SK-N-SH (cell line): ENCODE measurements around the gene SHCBP1L. TPM values are rescaled to one million over a fixed set of nuclear protein-coding genes. Genes with fewer than 3 reads are reported as not detected.

ENCODE experiments used
- CTCF ChIA-PET: fragments of 300-600, 350-600 bp; formaldehyde crosslinking; extraction: SDS; loops from one replicate; lab custom pipeline; 2021; lab: Yijun Ruan, JAX
- POLR2A ChIA-PET: fragments of 350-600 bp; sonication (Branson Sonifier 250); formaldehyde crosslinking; extraction: SDS; loops from one replicate; lab custom pipeline; 2020; ENCODE audit warnings: antibody characterized with exemption, inconsistent platforms; lab: Yijun Ruan, JAX
- DNase-seq: peaks from one replicate; pipeline ENCODE4 v3.0.0; 2012
- H2AFZ ChIP-seq: fragments of 200-600 bp; sonication (generic); 2 replicates; pipeline ENCODE4 v1.8.1; 2016; ENCODE audit warnings: antibody characterized with exemption, mild to moderate bottlenecking, low read depth
- H3F3A ChIP-seq: fragments of 200-600 bp; sonication (generic); replicated peaks from 2 replicates; pipeline ENCODE3; 2016; ENCODE audit warnings: antibody characterized with exemption, mild to moderate bottlenecking; ENCODE audit not compliant: insufficient read depth
- H3K27ac ChIP-seq, 2 experiments: fragments of 200-500 bp in 1 of 2; fragments of 200-600 bp in 1 of 2; sonication (Bioruptor generic) in 1 of 2; sonication (generic), shearing (Covaris generic) in 1 of 2; 2 replicates each; pipeline versions ENCODE4 v1.5.1 to v1.6.1; 2014 to 2016; ENCODE audit warnings: low read depth in 2 of 2, inconsistent platforms in 1 of 2, low read length in 1 of 2, mild to moderate bottlenecking in 1 of 2, mixed read lengths in 1 of 2
- H3K27me3 ChIP-seq: fragments of 200-600 bp; sonication (generic), shearing (Covaris generic); 2 replicates; pipeline ENCODE4 v1.6.1; 2016; ENCODE audit warnings: mixed run types; ENCODE audit not compliant: insufficient read depth
- H3K36me3 ChIP-seq, 2 experiments: fragments of 200-500 bp in 1 of 2; fragments of 200-600 bp in 1 of 2; sonication (Bioruptor generic) in 1 of 2; sonication (generic) in 1 of 2; replicated peaks in 1 of 2; 2 replicates each; pipeline versions ENCODE3 to v1.5.1; 2014 to 2016; ENCODE audit warnings: low read length in 1 of 2, mild to moderate bottlenecking in 1 of 2; ENCODE audit not compliant: insufficient read depth in 2 of 2, control insufficient read depth in 1 of 2
- H3K4me1 ChIP-seq, 2 experiments: fragments of 200-500 bp in 1 of 2; fragments of 200-600 bp in 1 of 2; sonication (Bioruptor generic) in 1 of 2; sonication (generic), shearing (Covaris generic) in 1 of 2; 2 replicates each; pipeline versions ENCODE4 v1.5.1 to v1.6.1; 2014 to 2016; ENCODE audit warnings: low read depth in 1 of 2, low read length in 1 of 2, mixed run types in 1 of 2; ENCODE audit not compliant: insufficient read depth in 2 of 2, control insufficient read depth in 1 of 2
- H3K4me2 ChIP-seq: fragments of 200-600 bp; sonication (generic), shearing (Covaris generic); 2 replicates; pipeline ENCODE4 v1.6.1; 2017; ENCODE audit warnings: mixed run types
- H3K4me3 ChIP-seq, 2 experiments: fragments of 200-500 bp in 1 of 2; fragments of 200-600 bp in 1 of 2; sonication (Bioruptor generic) in 1 of 2; sonication (generic), shearing (Covaris generic) in 1 of 2; 2 replicates each; pipeline versions ENCODE4 v1.5.1 to v1.8.1; 2014 to 2016; ENCODE audit warnings: low read depth in 2 of 2, inconsistent platforms in 1 of 2, low read length in 1 of 2, mild to moderate bottlenecking in 1 of 2, mixed read lengths in 1 of 2, moderate library complexity in 1 of 2
- H3K79me2 ChIP-seq: fragments of 200-600 bp; sonication (generic); 2 replicates; pipeline ENCODE4 v1.8.1; 2017; ENCODE audit warnings: mild to moderate bottlenecking; ENCODE audit not compliant: insufficient read depth
- H3K9ac ChIP-seq: fragments of 200-600 bp; sonication (generic); 2 replicates; pipeline ENCODE4 v1.6.1; 2017; ENCODE audit warnings: mixed run types
- H3K9me2 ChIP-seq: fragments of 200-600 bp; sonication (generic); 2 replicates; pipeline ENCODE4 v1.6.1; 2017; ENCODE audit warnings: mixed run types
- H3K9me3 ChIP-seq: fragments of 200-600 bp; sonication (generic); 2 replicates; pipeline ENCODE4 v1.6.1; 2017; ENCODE audit warnings: mixed run types, mild to moderate bottlenecking, moderate library complexity
- H4K20me1 ChIP-seq: fragments of 200-600 bp; sonication (generic); 2 replicates; pipeline ENCODE4 v1.6.1; 2017; ENCODE audit warnings: mild to moderate bottlenecking, mixed run types; ENCODE audit not compliant: insufficient read depth
- CHD2 ChIP-seq: fragments of 150-350 bp; IDR thresholded peaks from 2 replicates; pipeline ENCODE4 v1.6.1; 2018; ENCODE audit warnings: low read length; ENCODE audit not compliant: partially characterized antibody
- CTCF ChIP-seq: fragments of 200-600 bp; sonication (generic); IDR thresholded peaks from 2 replicates; pipeline ENCODE4 v1.6.1; 2017; ENCODE audit warnings: antibody characterized with exemption, mild to moderate bottlenecking, moderate library complexity
- ELF1 ChIP-seq: IDR thresholded peaks from 2 replicates; pipeline ENCODE4 v1.4.0; 2012
- EP300 ChIP-seq, 2 experiments: IDR thresholded peaks; 2 replicates each; pipeline versions ENCODE4 v1.4.0 to v1.6.1; 2012; ENCODE audit warnings: borderline replicate concordance in 1 of 2, low read depth in 1 of 2, low read length in 1 of 2
- EZH2phosphoT487 ChIP-seq: fragments of 200-600 bp; sonication (generic); IDR thresholded peaks from 2 replicates; pipeline ENCODE4 v1.6.1; 2017; ENCODE audit warnings: low read depth, mixed run types, mild to moderate bottlenecking, antibody characterized with exemption, moderate library complexity, borderline replicate concordance
- FOSL2 ChIP-seq: IDR thresholded peaks from 2 replicates; pipeline ENCODE4 v1.4.0; 2012; ENCODE audit warnings: low read depth, mild to moderate bottlenecking, moderate library complexity, borderline replicate concordance
- FOXM1 ChIP-seq: IDR thresholded peaks from 2 replicates; pipeline ENCODE4 v1.4.0; 2012; ENCODE audit warnings: low read depth, mild to moderate bottlenecking
- IRF3 ChIP-seq: fragments of 150-350 bp; IDR thresholded peaks from 2 replicates; pipeline ENCODE4 v1.6.1; 2016; ENCODE audit warnings: mild to moderate bottlenecking, low read depth, low read length
- JUND ChIP-seq: IDR thresholded peaks from 2 replicates; pipeline ENCODE4 v1.4.0; 2012
- NFIC ChIP-seq: IDR thresholded peaks from 2 replicates; pipeline ENCODE4 v1.4.0; 2012; ENCODE audit warnings: borderline replicate concordance
- NRF1 ChIP-seq: IDR thresholded peaks from 2 replicates; pipeline ENCODE4 v1.6.1; 2012; ENCODE audit warnings: low read depth, mild to moderate bottlenecking, low read length
- PBX3 ChIP-seq: IDR thresholded peaks from 2 replicates; pipeline ENCODE4; 2012
- POLR2AphosphoS5 ChIP-seq: IDR thresholded peaks from 2 replicates; pipeline ENCODE4 v1.6.1; 2012; ENCODE audit warnings: low read depth, low read length
- RAD21 ChIP-seq: IDR thresholded peaks from 2 replicates; pipeline ENCODE4 v1.6.1; 2012; ENCODE audit warnings: mild to moderate bottlenecking, low read length
- RCOR1 ChIP-seq: fragments of 150-350 bp; IDR thresholded peaks from 2 replicates; pipeline ENCODE4 v1.6.1; 2017; ENCODE audit warnings: antibody characterized with exemption, low read length
- REST ChIP-seq: IDR thresholded peaks from 2 replicates; pipeline ENCODE4 v1.6.1; 2012; ENCODE audit warnings: mild to moderate bottlenecking, low read depth, low read length, moderate library complexity
- RFX5 ChIP-seq: IDR thresholded peaks from 2 replicates; pipeline ENCODE4 v1.6.1; 2012; ENCODE audit warnings: mild to moderate bottlenecking, improper control_type of control experiment, low read length
- TEAD4 ChIP-seq: IDR thresholded peaks from 2 replicates; pipeline ENCODE4 v1.4.0; 2012; ENCODE audit warnings: mild to moderate bottlenecking, borderline replicate concordance; ENCODE audit not compliant: insufficient read depth
- USF2 ChIP-seq: fragments of 150-350 bp; IDR thresholded peaks from 2 replicates; pipeline ENCODE4 v1.6.1; 2017; ENCODE audit warnings: antibody characterized with exemption, low read length, low read depth, borderline replicate concordance
- YY1 ChIP-seq: IDR thresholded peaks from 2 replicates; pipeline ENCODE4 v1.4.0; 2012; ENCODE audit warnings: low read depth, mild to moderate bottlenecking
- WGBS: methylation state at CpG from one replicate; pipeline ENCODE4 v1.1.6; 2017; ENCODE audit warnings: low lambda C conversion rate; 5-methylcytosine and 5-hydroxymethylcytosine counted together
- polyA plus RNA-seq, 3 experiments: library from polyadenylated mRNA; depleted of rRNA; stranded (reverse); fragments of >200 nt; gene quantifications; 2 replicates each; pipeline ENCODE4 v1.2.3, GENCODE V29; 2012

Gene SHCBP1L
- polyA plus RNA-seq, 1 of the 3 experiments (the other 2 are of a cell fraction): not detected

GRCh38 chr1:182897696-182898095 lies 55.3 kb downstream of the SHCBP1L start:
- Histone ChIP-seq H3K4me3 (no peak overlapping the region), H3F3A (no peaks in the 10 kb centered on the region), H3K9me2 (no peaks in the 10 kb centered on the region), H3K4me1 (no peaks in the 10 kb centered on the region), H3K9me3 (no peaks in the 10 kb centered on the region), H4K20me1 (no peaks in the 10 kb centered on the region), H3K9ac (no peak overlapping the region), H2AFZ (no peak overlapping the region), H3K27ac (no peak overlapping the region), H3K27me3 (no peaks in the 10 kb centered on the region), H3K36me3 (no peaks in the 10 kb centered on the region), H3K4me2 (no peak overlapping the region), H3K79me2 (no peaks in the 10 kb centered on the region)
- ChIA-PET POLR2A (no interaction called here), CTCF (no interaction called here)
- TF ChIP-seq ELF1: no peak
- TF ChIP-seq NRF1: no peak
- no peak for TF ChIP-seq RAD21
- no peak for TF ChIP-seq EZH2phosphoT487
- no peak for TF ChIP-seq NFIC
- no peak for TF ChIP-seq IRF3
- TF ChIP-seq REST: no peak
- TF ChIP-seq FOSL2: no peak
- TF ChIP-seq EP300 (IDR thresholded peaks at IDR 0.05; ENCODE audit: borderline replicate concordance in 1 of 2, low read depth in 1 of 2, low read length in 1 of 2): no peak
- no peak for TF ChIP-seq TEAD4
- no peak for TF ChIP-seq YY1
- TF ChIP-seq POLR2AphosphoS5: no peak
- TF ChIP-seq CHD2: no peak
- TF ChIP-seq PBX3: no peak
- no peak for TF ChIP-seq RCOR1
- TF ChIP-seq FOXM1: no peak
- TF ChIP-seq USF2: no peak
- TF ChIP-seq JUND: no peak
- TF ChIP-seq CTCF: no peak
- TF ChIP-seq RFX5: no peak
- DNase-seq: no peak
- 79% methylated on average over 2 of the region's 2 CpGs for WGBS
